ENCODE data around the gene FRMD7.

DNA sequence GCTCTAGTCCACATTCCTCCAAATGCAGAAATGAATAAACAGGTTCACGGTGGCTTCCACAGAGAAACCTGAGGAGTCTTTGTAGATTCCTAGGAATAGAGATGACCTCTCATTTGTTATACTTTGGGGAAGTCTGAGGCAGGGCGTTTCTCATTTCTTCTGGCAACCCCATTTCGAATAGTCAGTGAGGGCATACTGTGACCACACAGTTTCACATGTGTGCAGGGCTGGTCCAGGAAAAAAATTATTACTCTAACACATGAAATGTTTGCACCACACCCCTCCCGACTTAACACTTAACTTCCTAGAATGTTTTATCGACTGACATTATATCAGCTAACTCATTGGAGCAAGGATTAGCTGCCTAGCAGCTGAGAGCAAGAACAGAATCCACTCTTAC lies 12.0 kb downstream of the FRMD7 start:
- TF ChIP-seq EZH2 (IDR thresholded peaks at IDR 0.05) (no peak), POLR2AphosphoS5 (IDR thresholded peaks at IDR 0.05; ENCODE audit: borderline replicate concordance, low read depth, low read length) (no peak)

All from SK-N-MC (cell line).